Right lung (tissue), 10 donors: ENCODE measurements around the gene PRLHR. TPM values are rescaled to one million over a fixed set of nuclear protein-coding genes. Genes with fewer than 3 reads are reported as not detected.
A peak's percentile ranks its signal among the peaks of the same experiment; 100 is the strongest.
"Not testable (repeated sequence)": the region's sequence is repeated elsewhere in the genome, so short reads cannot be mapped to it uniquely, and the experiment has no call there.

Experiments used
- DNase-seq, 2 donors: peaks; one replicate each; pipeline ENCODE4 v3.0.0-alpha.2; 2013
- long read RNA-seq, 8 donors: transcript quantifications; one replicate each; lab custom pipeline, GENCODE V29; 2026
- polyA plus RNA-seq, 5 donors: library from polyadenylated mRNA; unstranded; fragments of 120-200 nt; gene quantifications; one replicate each; pipeline versions ENCODE4 v1.2.1 to v1.2.3, GENCODE V29; 2013; ENCODE audit warnings: inconsistent platforms in 1 of 5, low replicate concordance in 1 of 5; ENCODE audit not compliant: insufficient read length in 5 of 5, insufficient read depth in 1 of 5

PRLHR gene
- polyA plus RNA-seq: under 1 TPM in 3 of 5 donors, not detected in 2; 0.03 to 0.08 (median 0.05) TPM
- long read RNA-seq, donor 1: 0 reads
- long read RNA-seq, donor 2: 0 reads
- long read RNA-seq, donor 3: 0 reads
- long read RNA-seq, donor 4: 0 reads
- long read RNA-seq, donor 5: 0 reads
- long read RNA-seq, donor 6: 0 reads
- long read RNA-seq, donor 7: 0 reads
- long read RNA-seq, donor 8: 0 reads

DNA sequence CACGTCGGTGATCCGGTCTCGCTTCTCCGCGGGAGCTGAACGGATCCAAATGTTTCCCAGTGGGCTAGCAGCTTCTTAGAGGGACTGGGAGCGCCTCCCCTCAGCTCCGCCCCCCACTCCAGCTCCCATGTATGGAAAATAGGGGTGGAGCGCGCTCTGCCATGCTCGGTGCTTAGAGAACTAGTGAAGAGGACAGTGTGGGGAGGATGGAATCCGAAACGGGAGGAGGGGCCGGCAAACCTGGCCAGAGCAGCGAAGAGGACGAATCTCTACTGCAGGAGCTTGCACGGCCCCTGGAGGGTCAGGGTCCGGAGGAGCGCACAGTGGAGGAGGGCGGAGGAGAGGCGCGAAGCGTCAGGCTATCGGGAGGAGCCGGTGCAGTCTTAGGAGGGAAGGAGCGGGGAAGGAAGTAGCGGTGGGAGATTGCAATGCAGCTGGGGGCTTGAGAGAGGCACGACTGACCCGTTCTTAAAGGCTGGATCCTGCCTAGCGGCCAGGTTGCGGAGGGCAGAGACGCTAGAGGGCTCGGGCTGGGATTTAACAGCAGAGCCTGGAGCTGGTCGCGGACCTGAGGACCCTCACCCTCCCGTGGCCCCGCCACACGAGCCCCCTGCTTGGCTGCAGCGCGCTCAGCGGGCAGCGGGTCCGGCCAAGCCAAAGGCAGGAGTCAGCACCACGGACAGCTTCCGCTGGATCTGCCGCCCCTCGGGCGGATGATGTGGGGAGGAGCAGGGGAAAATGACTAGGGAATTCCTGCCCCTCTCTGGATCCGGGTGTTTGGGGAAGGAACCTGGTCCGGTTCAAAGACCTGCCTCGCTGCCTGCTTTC, at the start of gene PRLHR:
Gene PRLHR, minus strand, starts transcription at position 51 of the 828 bp plus-strand sequence. CDS start 404 bp downstream, outside the sequence.
- DNase-seq: peak in 1 of 2 donors; percentile 17

- DNase-seq: no peak
Observed at GRCh38 chr10:118642228-118642627, 46.8 kb upstream of the PRLHR start.

GRCh38 chr10:118638680-118639079, 43.2 kb upstream of the PRLHR start:
- no peak for DNase-seq

- DNase-seq: no peak
Observed at GRCh38 chr10:118635674-118636402, 40.4 kb upstream of the PRLHR start.

DNA sequence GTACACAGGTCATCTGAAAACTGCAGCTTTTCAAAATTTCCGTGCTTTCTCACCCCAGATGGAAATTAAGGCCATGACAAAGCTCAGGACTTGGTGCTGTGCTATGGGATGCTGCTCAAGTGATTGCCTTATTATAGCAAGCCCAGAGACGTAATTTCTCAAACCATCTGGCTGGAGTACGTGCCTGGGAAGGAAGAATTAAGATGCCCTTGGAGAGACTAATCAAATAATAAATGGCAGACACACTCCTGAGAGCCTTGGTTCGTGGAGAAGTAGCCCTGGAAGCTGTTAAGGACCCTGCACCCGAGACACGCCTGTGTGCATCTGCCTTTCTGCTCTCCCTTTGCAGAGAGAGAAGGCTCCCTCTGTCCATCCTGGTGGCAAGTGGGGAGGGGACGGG, 38.3 kb upstream of the PRLHR start:
- DNase-seq: no peak

- DNase-seq: no peak
Observed at GRCh38 chr10:118629211-118629610, 33.8 kb upstream of the PRLHR start.

GRCh38 chr10:118628397-118628796, 32.9 kb upstream of the PRLHR start:
- no peak for DNase-seq

DNA sequence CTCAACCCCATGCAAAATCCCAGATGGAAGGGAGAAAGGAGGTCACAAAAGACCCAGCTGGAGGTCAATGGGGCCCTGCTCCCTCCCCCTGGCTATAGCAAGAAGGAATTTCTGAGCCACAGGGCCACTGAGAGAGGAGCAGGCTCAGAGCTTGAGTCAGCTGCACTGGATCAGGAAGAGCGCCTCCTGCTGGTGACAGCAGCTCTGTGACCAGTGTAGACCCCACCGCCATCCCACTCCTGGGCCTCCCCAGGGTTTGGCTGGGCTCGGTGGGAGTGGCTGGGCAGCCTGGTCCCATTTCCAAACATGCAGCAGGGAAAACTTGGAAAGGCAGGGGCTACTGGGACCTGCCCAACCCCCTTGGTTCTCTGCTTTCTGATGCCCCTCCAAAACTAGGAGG, 31.5 kb upstream of the PRLHR start:
- DNase-seq: no peak

- no peak for DNase-seq
Observed at GRCh38 chr10:118625504-118625903, 30.1 kb upstream of the PRLHR start.

GRCh38 chr10:118624747-118625146, 29.3 kb upstream of the PRLHR start:
- no peak for DNase-seq

DNA sequence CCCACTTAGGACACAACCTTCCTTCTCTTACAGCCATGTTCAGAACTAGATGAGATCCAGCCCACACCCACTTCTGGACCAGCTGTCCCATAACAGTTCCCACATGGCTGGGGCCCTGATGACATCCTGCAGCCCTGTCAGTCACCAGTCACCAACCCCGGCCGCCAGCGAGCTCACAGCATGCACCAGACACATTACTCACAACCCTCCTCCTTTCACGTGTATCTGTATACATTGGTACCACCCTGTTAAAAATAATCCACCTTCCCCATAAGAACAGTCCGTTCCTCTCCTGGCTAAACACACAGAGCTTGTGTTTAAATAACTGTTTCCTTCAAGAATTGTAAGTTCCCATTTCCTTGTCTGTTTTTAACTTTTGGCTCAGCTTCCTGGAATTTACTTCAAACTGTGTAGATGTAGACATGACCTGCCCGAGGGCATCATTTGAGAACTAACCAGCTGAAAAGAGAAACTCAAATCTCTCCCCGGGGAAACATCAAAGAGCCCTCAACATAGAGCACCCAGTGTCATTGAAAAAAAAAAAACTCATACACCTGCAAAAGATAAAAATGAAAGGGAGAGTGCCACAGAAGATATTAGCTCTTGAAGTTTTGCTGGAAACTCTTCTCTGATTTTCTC, 26.0 kb upstream of the PRLHR start:
- DNase-seq: no peak

- not testable (repeated sequence) for DNase-seq
Observed at GRCh38 chr10:118613863-118614262, 18.4 kb upstream of the PRLHR start.

DNA sequence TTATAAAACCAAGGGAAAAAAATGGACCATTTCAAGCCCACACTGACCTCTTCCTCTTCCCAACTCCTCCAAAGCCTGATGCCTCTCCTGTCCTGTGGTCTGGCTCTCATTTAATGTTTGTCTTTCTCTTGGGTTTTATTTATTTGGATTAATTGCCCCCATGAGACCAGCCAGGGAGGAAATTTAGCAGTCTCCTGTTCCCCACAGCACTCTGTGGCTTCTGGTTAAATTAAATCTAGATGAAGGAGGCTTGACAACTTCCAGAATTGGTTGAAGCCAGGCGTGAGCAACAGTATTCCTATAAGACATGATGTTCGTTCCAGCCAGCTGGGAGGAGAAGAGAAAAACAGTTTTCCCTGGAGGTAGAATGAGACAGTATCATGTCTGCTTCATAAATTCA, 15.1 kb upstream of the PRLHR start:
- no peak for DNase-seq

DNA sequence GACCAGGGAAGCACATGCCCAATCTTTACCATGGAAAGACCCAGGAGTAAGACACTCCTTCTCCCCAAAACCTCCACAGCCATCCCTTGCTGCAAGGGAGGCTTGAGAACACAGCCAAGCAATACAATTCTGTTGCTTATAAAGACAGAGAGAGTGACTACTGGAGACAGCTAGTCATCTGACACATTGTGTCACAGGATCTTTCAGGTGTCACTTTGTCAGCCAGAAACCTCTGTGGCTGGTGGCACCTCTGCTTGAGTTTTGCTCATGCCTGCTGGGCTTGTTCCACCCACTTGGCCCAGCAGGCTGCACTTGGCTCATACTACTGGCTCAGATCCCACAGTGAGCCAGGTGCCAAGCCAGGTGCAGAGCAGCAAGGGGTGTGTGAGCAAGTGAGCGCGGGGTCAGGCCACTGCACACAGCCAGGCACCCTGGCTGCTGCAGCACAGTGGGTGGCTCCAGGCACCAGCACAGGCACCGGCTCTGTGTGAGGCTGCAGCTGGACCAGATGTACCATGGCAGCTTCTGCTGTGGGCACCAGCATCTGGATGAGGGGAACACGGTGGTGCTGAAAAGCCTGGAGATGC, 12.4 kb upstream of the PRLHR start:
- no peak for DNase-seq

- DNase-seq: no peak
Observed at GRCh38 chr10:118605694-118606093, 10.2 kb upstream of the PRLHR start.

DNA sequence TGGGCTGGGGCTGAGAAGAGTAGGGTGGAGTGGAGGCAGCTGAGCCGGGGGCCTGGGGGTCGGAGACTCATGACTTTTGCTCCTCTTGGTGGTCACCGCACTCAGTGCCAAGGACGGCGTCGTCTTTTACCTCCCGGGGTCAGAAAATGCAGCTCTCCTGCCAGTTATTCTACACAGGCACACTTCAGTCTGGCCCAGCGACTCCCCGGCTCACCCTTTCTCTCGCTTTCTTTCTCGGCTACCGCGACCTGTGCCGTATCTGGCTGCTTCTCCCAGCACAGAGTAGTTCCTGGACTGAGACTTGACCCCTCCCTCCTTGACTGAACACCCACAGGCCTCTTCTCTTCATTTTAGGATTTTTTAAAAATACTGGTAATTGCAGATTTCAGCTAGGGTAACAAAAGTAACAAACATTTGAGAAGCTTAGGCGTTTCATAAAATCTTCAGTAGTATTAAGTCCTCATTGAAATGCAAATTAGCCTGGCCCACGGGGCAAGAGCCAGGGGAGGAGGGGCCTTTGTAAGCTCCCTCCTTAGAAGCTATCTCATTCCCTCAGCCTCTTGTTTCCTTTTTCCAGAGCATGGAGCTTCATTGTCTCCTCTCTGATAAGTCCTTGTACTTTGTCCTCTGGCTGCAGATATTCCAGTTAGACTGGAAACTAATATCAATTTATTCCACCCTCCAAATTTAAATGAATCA, 1.1 kb upstream of the PRLHR start:
- no peak for DNase-seq

DNA sequence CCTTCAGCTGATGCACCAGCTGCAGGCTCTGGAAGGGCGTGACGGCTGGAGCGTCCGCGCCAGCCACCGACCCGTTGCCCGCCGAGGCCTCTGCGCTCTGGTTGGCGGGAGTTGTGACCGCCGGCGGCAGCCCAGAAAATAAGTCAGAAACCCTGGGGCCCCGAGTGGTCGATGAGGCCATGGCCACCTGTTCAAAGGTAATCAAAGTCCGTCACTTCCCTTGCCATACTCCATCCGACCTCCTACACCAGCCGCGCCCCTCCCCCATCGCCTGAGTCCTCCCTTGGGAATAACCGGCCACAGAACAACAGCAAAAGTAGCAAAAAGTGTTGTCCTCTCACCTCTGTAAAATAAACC, 406 bp downstream of the PRLHR start:
- DNase-seq: no peak

- peak; percentile 28 to 46 for DNase-seq
Observed at GRCh38 chr10:118594392-118595063, 920 bp downstream of the PRLHR start.

DNA sequence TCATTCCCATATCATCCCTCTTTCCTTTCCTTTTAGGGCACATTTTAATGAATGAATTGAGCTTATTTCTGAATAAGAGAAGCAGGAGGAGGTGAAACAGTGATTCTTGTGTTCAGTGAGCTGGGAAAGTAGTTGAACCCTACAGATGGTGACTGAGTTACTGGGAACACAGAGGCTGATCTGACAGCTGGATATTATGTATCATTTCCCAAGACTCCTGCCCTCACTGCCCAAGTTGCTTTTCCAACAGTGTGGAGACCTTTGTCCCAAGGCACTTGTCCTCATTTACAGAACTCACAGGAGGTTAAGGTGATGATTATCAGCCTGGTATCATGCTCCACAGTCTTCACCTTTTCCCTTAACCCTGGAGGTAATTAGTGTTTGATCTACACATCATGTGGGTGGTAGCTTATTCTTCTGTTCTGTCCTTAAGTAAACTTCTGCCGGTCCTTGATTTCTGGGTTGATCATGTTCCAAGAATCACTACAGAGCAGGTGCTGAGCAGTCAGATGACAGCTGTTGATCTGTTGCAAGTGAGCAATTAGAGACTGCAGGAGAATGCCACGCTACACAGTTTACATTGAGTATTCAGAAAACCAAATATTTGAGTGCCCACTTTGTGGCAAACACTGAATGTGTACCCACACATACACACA, 2.6 kb downstream of the PRLHR start:
- DNase-seq: no peak

DNA sequence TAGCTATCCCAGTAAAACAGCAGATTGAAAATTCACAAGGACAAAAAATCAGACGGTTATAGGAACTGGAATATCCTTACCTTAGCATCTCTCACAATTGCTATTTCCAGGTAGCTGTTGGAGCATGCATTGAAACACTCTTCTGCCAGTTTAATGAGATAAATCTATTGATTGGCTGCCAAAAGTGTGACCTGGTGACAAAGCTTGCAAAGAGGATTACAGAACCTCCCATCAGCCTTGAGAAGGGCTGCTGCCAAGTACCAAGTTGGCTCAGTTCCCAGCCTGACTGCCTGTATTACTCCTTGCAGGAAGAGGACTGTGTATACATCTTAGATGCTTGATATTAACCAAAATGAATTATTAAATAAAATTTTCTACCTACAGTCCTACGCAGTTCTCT, 5.1 kb downstream of the PRLHR start:
- DNase-seq: peak; percentile 23 to 28
